ENCODE measurements around the gene RNF151.

RNF151 gene

DNA sequence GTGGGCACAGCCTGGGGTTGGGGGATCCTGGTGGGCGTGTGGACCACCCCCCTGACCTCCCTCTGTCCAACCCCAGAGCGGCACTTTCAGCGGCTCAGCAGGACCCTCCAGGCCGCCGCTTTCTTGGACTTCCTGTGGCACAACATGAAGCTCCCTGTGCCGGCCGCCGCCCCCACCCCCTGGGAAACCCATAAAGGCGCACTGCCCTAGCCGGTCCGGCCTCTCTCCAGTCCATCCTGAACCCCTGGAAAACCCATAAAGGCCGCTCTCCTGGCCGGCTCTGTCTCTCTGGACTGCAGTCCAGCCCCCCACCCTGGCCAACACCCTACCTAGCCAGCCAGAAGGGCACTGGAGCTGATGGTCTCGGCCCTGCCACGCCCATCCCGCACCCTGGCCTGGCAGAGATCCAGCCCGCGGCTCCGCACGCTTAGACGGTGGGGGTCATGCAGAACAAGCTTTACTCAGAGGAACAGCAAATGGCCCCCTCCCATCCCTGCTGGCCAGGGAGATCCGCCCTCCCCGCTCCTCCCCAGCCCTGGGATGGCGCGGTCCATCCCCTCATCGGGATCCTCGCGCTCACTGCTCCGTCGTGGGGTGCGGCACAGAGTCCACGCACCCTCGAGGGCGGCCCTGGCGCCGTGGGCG is 11.9 kb downstream of the RNF151 start:
- no peak for DNase-seq

DNA sequence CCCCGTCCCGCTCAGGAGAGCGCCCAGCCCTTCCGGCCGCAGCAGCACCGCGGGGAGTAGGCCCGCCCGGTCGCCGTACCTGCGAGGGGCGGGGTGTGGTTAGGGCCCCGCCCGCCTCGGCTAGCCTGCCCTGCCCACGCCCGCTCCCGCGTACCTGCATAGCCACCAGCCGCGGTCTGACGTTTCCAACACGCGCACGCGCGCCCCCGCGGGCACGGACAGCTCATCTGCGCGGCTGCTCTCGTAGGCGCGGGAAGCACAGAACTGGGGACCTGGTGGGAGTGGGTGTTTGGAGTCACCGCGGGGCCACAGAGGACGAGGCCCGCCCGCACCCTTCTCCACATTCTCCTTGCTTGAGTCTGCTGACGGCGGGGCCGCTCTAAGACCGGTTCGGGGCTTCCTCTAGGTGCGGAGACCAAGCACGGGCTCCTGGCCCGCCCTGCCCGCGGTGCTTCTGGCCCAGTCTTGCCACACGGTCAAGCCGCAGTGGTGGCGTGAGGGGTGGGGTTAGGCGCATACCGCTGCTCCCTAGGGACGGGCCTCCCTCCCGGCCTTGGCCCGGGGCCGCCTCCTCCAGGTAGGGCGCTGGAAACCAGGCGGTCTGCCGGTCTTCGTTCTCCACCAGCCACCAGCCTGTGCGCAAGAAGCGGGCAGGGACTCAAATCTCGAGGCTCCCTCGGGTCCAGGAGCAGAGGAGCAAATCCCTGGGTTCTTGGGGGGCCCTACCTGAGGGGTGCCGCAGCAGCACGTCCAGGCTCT is 12.8 kb downstream of the RNF151 start:
- peak; percentile 55 for DNase-seq

GRCh38 chr16:1980030-1980769 is 13.5 kb downstream of the RNF151 start:
- peak; percentile 36 for DNase-seq

- DNase-seq: no peak
These were observed 14.1 kb downstream of the RNF151 start for GRCh38 chr16:1980770-1981087.

DNA sequence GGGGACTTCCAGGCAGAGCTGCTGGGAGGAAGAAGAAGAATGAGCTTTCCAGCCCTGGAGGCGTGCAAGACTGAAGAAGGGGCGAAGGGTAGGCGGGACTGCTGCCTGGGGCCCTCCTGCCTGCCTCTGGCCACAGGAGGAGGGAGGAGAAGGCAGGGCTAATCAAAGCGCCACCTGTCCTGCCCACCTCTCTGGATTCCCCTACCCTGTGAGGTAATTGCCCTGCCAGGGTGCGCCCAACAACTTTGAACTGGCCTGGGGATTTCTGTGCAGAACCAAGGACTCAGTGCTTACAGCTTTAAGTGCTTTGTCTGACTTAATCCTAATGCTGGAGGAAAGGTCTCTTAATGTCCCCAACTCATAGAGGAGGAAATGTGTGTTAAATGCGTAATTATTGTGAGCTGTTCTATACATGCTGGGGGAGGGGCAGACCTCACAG is 14.8 kb downstream of the RNF151 start, which contains the start of gene NOXO1:
TSS of gene NOXO1 (minus strand) at position 72 of the 439 bp plus-strand sequence. CDS start 290 bp downstream, outside the sequence.
- DNase-seq: no peak

GRCh38 chr16:1982013-1982433 is 15.4 kb downstream of the RNF151 start:
- DNase-seq: no peak

DNA sequence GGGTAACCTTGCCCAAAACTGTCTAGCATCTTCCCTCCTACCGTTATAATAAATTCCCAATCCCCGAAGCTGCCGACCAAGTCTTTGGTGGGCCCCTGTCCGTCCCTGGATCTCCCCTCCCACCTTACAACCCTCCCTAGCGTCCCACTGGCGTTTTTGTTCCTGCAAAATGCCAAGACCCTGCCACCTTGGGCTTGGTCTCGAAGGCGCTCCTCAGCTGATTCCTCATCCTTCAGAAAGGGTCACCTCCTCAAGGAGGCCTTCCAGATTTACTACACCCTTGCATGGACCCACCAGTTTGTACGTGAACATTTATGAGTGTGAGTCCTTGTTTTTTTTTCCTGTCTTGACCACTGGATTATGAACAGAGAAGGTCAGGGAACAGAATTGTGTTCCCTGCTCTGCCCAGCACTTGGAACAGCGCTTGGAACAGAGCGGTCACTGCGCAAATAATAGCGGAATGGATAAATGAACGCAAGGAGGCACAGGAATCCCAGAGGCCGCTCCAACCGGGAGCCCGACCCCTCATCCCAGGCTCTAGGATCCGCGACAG is 16.4 kb downstream of the RNF151 start:
- DNase-seq: no peak

- peak; percentile 77 for DNase-seq
These were observed 17.1 kb downstream of the RNF151 start, which contains the start of gene GFER for GRCh38 chr16:1983544-1984346. GFER (plus strand) TSS chr16:1984193; CDS start chr16:1984219, 26 bp downstream.

GRCh38 chr16:1984347-1985225 is 17.9 kb downstream of the RNF151 start:
- no peak for DNase-seq

DNA sequence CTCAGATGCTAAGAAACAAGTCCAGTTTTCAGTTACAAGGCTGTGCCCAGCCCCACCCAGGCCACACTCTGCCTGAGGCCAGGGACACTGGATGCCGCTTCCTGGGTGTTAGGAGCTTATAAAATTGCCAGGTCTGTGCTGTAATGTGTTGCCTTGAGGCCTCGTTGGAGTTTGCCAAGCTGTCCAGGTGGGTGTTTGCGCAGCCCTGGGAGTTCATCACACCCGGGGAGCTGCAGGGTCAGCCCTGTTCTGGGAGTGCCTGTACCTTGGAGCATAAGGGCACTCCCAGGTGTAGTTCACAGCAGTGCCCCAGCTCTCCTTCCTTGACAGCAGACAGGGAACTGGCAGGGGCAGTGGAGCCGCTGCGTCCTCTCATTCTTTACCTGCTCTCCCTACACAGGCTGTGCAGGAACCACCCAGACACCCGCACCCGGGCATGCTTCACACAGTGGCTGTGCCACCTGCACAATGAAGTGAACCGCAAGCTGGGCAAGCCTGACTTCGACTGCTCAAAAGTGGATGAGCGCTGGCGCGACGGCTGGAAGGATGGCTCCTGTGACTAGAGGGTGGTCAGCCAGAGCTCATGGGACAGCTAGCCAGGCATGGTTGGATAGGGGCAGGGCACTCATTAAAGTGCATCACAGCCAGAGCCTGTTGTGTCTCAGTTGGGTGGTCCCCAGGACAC is 19.0 kb downstream of the RNF151 start:
- DNase-seq: no peak

DNA sequence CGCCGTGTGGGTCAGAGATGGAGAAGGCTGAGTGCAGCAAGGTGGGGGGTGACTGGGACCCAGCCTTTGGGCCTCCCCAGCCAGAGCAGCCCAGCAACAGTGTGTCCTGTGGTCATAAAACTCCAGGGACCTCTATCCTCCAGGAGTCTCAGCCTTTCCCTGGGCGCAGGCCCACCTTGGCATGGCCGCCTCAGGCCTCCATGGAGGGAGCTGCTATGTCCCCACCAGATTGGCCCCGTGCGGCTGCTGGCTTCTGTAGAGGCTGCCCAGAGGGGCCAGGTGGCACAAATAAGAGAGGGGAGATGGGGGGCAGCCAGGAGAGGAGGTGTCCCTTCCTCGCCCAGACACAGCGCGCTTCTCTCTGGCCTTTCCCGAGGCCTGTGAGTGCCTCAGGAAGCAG is 20.5 kb downstream of the RNF151 start:
- no peak for DNase-seq

DNA sequence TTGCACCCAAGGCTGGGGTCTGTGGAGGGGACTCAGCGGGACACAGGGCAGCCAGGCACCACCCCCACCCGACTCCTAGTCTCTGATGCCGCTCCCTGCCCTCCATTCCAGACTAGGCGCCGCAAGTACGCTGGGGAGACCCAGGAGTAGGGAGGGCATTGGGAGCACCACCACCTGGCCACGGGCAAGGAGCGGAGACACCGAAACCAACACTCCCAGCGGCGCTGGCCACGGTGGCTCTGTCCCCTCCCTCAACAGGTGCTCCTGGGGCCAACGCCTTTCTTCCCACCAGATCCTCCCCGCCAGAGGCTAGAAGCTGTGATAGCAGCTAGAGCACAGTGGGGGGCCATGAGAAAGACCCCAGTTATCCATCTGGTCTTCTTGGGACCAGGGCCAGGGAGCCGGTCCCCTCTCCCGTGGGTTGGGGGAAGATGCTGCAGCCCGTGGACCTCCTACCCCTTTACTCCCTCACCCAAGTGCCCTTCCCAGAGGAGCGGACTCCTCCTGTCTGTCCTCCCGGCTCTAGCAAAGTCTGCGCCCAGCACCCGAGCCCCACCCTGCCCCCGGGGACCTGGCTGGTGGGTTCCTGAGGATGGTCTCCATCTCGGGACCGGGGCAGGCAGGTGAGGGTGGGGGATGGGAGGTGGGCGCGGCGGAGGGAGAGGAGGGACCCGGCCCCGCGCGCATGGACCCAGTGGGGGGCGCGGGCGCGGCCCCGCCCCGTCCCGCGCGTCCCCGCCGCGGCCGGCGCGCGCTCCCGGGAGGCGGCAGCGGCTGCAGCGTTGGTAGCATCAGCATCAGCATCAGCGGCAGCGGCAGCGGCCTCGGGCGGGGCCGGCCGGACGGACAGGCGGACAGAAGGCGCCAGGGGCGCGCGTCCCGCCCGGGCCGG is 22.8 kb downstream of the RNF151 start, which contains the start of gene SYNGR3:
TSS of gene SYNGR3 (plus strand) at position 762 of the 892 bp plus-strand sequence. CDS start 133 bp downstream, outside the sequence.
- no peak for DNase-seq

DNA sequence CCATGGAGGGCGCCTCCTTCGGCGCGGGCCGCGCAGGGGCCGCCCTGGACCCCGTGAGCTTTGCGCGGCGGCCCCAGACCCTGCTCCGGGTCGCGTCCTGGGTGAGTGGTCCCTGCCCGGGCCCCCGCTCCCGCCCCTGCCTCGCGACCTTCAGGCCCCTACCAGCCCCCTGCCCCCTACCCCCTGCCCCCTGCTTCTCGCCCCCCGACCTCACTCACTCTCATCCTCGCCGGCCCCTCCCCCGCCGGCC is 23.4 kb downstream of the RNF151 start:
- DNase-seq: no peak

DNA sequence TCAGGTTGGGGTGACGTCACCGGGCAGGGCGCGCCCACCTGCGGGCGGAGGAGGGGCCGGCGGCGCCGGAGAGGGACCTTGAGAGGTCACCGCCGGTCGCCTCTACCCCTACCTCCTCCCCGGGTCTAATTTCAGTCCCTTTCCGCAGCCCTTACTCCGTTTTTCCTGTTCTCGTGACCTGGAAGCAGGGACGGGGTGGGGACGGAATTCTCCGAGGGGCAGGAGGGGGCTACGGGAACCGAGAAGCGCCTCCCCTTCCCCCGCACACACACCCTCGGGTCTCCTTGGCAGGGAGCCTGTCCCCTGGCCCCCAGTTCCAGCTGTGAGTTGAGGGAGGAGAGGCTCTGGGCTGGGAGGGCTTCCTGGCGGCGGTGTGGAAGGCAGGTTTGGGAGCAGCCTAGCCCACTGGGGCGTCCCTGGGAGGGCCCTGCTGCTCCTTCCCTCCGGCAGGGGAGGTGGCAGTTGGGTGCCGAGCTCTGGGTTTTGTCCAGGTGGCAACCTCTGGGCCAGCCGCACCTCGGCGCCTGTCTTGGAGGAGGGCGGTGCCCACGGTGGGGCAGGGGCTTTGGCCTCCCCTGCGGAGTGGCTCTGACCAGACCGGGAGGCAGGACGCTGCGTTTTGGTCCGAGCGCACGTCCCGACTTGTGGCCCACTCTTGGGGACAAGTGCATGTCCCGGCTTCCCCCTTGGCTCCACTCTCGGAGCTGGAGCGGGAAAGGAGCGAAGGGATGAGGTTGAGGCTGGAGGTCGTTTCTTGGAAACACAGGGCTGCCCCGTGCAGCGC is 23.9 kb downstream of the RNF151 start:
- no peak for DNase-seq

DNA sequence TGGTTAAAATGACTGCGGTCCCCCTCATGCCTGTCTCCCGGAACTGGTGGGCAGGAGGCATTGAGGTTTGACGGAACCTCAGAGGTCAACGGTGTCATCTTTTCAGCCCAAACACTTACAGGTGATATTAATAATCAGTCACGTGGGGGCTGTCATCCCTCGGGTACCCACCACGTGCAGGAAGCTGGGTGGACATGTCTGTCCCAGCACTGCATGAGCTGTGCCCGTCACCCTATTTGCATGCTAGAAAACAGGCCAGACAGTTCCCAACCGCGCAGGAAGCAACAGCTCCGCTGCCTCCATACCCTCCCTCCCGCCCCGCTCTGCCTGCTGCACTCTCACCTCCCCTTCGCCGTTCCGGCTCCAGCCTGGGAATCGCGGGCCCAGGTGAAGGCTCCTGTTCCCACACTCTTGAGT is 24.5 kb downstream of the RNF151 start:
- DNase-seq: no peak

DNA sequence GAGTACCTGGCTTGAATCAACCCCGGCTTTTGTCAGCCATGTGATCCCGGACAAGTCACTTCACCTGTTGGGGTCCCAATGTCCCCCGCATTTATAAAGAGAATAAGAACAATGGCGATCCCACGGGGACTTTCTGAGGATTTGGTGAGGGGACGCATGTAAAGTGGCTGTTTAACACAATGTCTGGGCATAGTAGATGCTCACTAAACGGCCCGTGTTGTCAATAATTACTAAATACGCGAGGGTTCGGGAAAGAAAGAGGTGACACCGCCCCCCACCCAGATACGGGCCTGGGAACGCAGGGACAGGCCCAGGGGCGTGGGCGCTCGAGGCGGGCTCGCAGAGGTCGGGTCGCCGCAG is 24.9 kb downstream of the RNF151 start:
- no peak for DNase-seq

DNA sequence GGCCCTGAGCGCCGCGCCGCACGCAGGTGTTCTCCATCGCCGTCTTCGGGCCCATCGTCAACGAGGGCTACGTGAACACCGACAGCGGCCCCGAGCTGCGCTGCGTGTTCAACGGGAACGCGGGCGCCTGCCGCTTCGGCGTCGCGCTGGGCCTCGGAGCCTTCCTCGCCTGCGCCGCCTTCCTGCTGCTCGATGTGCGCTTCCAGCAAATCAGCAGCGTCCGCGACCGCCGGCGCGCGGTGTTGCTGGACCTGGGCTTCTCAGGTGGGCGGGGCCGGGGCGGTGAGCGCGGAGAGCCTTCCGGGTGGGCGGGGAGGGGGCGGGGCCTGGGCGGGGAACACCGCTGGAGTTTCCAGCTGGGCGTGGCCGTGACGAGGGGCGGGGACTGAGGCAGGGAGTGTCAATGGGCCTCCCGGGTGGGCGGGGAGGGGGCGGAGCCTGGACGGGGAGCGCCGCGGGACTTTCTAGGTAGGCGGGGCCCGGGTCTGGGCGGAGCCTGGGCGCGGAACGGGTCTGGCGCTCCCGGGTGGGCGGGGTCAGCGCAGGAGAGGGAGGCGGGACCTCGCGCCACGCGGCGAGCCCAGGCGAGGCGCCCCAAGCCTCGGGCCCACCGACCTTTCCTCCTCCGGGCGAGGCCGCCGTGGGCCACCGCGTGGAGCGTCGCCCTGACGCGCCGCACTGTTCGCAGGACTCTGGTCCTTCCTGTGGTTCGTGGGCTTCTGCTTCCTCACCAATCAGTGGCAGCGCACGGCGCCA is 25.5 kb downstream of the RNF151 start:
- DNase-seq: peak; percentile 99

DNA sequence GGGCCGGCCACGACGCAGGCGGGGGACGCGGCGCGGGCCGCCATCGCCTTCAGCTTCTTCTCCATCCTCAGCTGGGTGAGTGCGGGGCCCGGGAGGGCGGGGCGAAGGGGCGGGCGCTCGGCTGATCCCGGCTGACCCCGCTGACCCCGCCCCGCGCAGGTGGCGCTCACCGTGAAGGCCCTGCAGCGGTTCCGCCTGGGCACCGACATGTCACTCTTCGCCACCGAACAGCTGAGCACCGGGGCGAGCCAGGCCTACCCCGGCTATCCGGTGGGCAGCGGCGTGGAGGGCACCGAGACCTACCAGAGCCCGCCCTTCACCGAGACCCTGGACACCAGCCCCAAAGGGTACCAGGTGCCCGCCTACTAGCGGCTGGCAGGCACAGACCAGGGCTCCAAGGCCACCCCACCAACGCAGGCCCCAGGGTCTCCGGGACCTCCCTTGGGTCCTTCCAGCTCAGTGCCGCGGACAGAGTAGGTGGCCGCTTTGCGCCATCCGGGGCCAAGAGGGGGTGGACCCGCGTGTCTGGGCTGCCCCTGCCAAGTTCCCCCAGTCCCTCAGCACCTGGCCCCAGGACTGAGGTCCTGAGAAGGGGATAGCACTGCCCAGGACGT is 26.2 kb downstream of the RNF151 start:
- DNase-seq: no peak
